Activated CD4-positive, alpha-beta T cell treated with anti-CD3 and anti-CD28 coated beads, Interleukin-2, amount 50 U/mL, for 16 hours (primary cell): ENCODE results near the gene USB1.
"Not testable (repeated sequence)": the region's sequence is repeated elsewhere in the genome, so short reads cannot be mapped to it uniquely, and the experiment has no call there.

ENCODE experiments used
- DNase-seq: peaks from one replicate; pipeline ENCODE4 v3.0.0-alpha.2; 2020

The USB1 gene

GRCh38 chr16:57995721-57996405 is 5.3 kb upstream of the USB1 start:
- DNase-seq: no peak

- no peak for DNase-seq
These were observed 4.6 kb upstream of the USB1 start for GRCh38 chr16:57996406-57997175.

GRCh38 chr16:57997176-57997527 is 4.1 kb upstream of the USB1 start:
- DNase-seq: no peak

- DNase-seq: no peak
These were observed 3.5 kb upstream of the USB1 start for GRCh38 chr16:57997528-57998265.

GRCh38 chr16:57998486-57998885 is 2.7 kb upstream of the USB1 start:
- DNase-seq: peak; percentile 82

GRCh38 chr16:57998992-57999365 is 2.2 kb upstream of the USB1 start:
- no peak for DNase-seq

- DNase-seq: peak; percentile 42
These were observed 1.7 kb upstream of the USB1 start for GRCh38 chr16:57999366-57999970.

GRCh38 chr16:57999971-58000705 is 1.1 kb upstream of the USB1 start, which contains the start of gene ZNF319:
Gene ZNF319 (minus strand): TSS chr16:58000672. CDS start chr16:57998265, 2,407 bp downstream.
- no peak for DNase-seq

- no peak for DNase-seq
These were observed 691 bp downstream of the USB1 start for GRCh38 chr16:58001781-58002415.

GRCh38 chr16:58002416-58002800 is 1.2 kb downstream of the USB1 start:
- no peak for DNase-seq

GRCh38 chr16:58002936-58003335 is 1.7 kb downstream of the USB1 start:
- DNase-seq: no peak

- DNase-seq: not testable (repeated sequence)
These were observed 3.5 kb downstream of the USB1 start for GRCh38 chr16:58004736-58005135.

- DNase-seq: no peak
These were observed 8.7 kb downstream of the USB1 start for GRCh38 chr16:58009856-58010416.

- no peak for DNase-seq
These were observed 9.7 kb downstream of the USB1 start for GRCh38 chr16:58010886-58011285.

GRCh38 chr16:58011652-58012051 is 10.4 kb downstream of the USB1 start:
- no peak for DNase-seq

GRCh38 chr16:58012481-58012880 is 11.3 kb downstream of the USB1 start:
- DNase-seq: no peak

- DNase-seq: no peak
These were observed 12.2 kb downstream of the USB1 start for GRCh38 chr16:58013201-58013956.

- no peak for DNase-seq
These were observed 15.7 kb downstream of the USB1 start for GRCh38 chr16:58016840-58017446.

- DNase-seq: no peak
These were observed 17.6 kb downstream of the USB1 start for GRCh38 chr16:58018803-58019202.

- no peak for DNase-seq
These were observed 18.8 kb downstream of the USB1 start for GRCh38 chr16:58019866-58020538.
